ENCODE data around the gene ATAD3B.
"Not testable (repeated sequence)": the region's sequence is repeated elsewhere in the genome, so short reads cannot be mapped to it uniquely, and the experiment has no call there.

DNA sequence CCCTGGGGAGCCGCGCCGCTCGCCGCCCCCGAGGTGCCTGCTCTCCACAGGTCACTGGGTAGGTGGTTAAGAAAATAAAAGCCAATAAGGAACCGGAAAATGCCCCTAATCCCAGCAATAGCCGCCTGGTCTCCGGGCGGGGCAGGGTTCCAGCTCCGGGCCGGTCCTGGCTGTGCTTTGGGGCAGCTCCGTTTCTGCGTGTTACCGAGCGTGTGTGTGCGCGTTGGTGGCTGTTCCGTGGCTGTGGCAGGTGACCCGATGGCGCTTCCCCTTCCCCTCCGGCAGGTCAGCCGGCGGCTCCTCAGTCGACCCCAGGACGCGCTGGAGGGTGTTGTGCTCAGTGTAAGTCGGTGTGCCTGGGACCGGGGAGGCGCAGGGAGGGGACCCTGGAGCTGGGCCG is 51.7 kb downstream of the ATAD3B start:
- TF ChIP-seq, protein P1, sequence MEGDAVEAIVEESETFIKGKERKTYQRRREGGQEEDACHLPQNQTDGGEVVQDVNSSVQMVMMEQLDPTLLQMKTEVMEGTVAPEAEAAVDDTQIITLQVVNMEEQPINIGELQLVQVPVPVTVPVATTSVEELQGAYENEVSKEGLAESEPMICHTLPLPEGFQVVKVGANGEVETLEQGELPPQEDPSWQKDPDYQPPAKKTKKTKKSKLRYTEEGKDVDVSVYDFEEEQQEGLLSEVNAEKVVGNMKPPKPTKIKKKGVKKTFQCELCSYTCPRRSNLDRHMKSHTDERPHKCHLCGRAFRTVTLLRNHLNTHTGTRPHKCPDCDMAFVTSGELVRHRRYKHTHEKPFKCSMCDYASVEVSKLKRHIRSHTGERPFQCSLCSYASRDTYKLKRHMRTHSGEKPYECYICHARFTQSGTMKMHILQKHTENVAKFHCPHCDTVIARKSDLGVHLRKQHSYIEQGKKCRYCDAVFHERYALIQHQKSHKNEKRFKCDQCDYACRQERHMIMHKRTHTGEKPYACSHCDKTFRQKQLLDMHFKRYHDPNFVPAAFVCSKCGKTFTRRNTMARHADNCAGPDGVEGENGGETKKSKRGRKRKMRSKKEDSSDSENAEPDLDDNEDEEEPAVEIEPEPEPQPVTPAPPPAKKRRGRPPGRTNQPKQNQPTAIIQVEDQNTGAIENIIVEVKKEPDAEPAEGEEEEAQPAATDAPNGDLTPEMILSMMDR (IDR thresholded peaks at IDR 0.05): not testable (repeated sequence)
- not testable (repeated sequence) for TF ChIP-seq POLR2A (IDR thresholded peaks at IDR 0.05)

Data from right lobe of liver (tissue), 4 donors.